ENCODE results near the gene C7orf57.

C7orf57 gene

GRCh38 chr7:48033922-48034321 is 1.4 kb upstream of the C7orf57 start:
- TF ChIP-seq CTCF (conservative IDR thresholded peaks at IDR 0.05; ENCODE audit: low read depth, low read length), result no peak
- H3K4me1 ChIP-seq (ENCODE audit: low read depth, poor library complexity, severe bottlenecking), result peaks cover 3% of the 10 kb centered on the region
- H3K36me3 ChIP-seq (ENCODE audit: insufficient read depth), result no peaks in the 10 kb centered on the region
- no peak overlapping the region for H3K27ac ChIP-seq
- H3K79me2 ChIP-seq (ENCODE audit: insufficient read depth, low read depth), result no peaks in the 10 kb centered on the region
- no peaks in the 10 kb centered on the region for H4K20me1 ChIP-seq (ENCODE audit: insufficient read depth)
- H2AFZ ChIP-seq (ENCODE audit: low read depth), result no peak overlapping the region
- H3K4me2 ChIP-seq, result no peak overlapping the region
- no peak overlapping the region for H3K4me3 ChIP-seq (IDR thresholded peaks at IDR 0.05; ENCODE audit: insufficient read depth, low read depth, low read length)
- no peak overlapping the region for H3K9ac ChIP-seq
- no peaks in the 10 kb centered on the region for H3K27me3 ChIP-seq (ENCODE audit: insufficient read depth, low read depth)

GRCh38 chr7:48035967-48036478 is 680 bp downstream of the C7orf57 start:
- H3K4me1 ChIP-seq (ENCODE audit: low read depth, poor library complexity, severe bottlenecking), result peaks cover 3% of the 10 kb centered on the region
- H3K4me3 ChIP-seq (IDR thresholded peaks at IDR 0.05; ENCODE audit: insufficient read depth, low read depth, low read length), result peak overlapping the region; percentile 38
- H2AFZ ChIP-seq (ENCODE audit: low read depth), result peak overlapping the region; percentile 88
- H3K79me2 ChIP-seq (ENCODE audit: insufficient read depth, low read depth), result no peaks in the 10 kb centered on the region
- peak overlapping the region; percentile 63; the same call in 1 of the 2 replicates for H3K9ac ChIP-seq
- no peaks in the 10 kb centered on the region for H4K20me1 ChIP-seq (ENCODE audit: insufficient read depth)
- no peaks in the 10 kb centered on the region for H3K36me3 ChIP-seq (ENCODE audit: insufficient read depth)
- H3K4me2 ChIP-seq, result peak overlapping the region; percentile 79
- no peak overlapping the region for H3K27ac ChIP-seq
- H3K27me3 ChIP-seq (ENCODE audit: insufficient read depth, low read depth), result no peaks in the 10 kb centered on the region
- TF ChIP-seq CTCF (conservative IDR thresholded peaks at IDR 0.05; ENCODE audit: low read depth, low read length), result no peak

- Histone ChIP-seq H3K4me3 (IDR thresholded peaks at IDR 0.05; ENCODE audit: insufficient read depth, low read depth, low read length) (no peak overlapping the region), H3K36me3 (ENCODE audit: insufficient read depth) (no peaks in the 10 kb centered on the region), H4K20me1 (ENCODE audit: insufficient read depth) (no peaks in the 10 kb centered on the region), H3K9ac (no peak overlapping the region), H3K27ac (no peak overlapping the region), H3K4me1 (ENCODE audit: low read depth, poor library complexity, severe bottlenecking) (peaks cover 3% of the 10 kb centered on the region), H3K27me3 (ENCODE audit: insufficient read depth, low read depth) (no peaks in the 10 kb centered on the region), H2AFZ (ENCODE audit: low read depth) (no peak overlapping the region), H3K4me2 (no peak overlapping the region), H3K79me2 (ENCODE audit: insufficient read depth, low read depth) (no peaks in the 10 kb centered on the region)
- no peak for TF ChIP-seq CTCF (conservative IDR thresholded peaks at IDR 0.05; ENCODE audit: low read depth, low read length)
These were observed 3.6 kb downstream of the C7orf57 start for GRCh38 chr7:48038815-48039506.

GRCh38 chr7:48040944-48041652 is 5.8 kb downstream of the C7orf57 start:
- Histone ChIP-seq H3K4me2 (no peak overlapping the region), H3K36me3 (ENCODE audit: insufficient read depth) (no peaks in the 10 kb centered on the region), H3K4me3 (IDR thresholded peaks at IDR 0.05; ENCODE audit: insufficient read depth, low read depth, low read length) (no peak overlapping the region), H3K79me2 (ENCODE audit: insufficient read depth, low read depth) (no peaks in the 10 kb centered on the region), H3K4me1 (ENCODE audit: low read depth, poor library complexity, severe bottlenecking) (no peaks in the 10 kb centered on the region), H3K27me3 (ENCODE audit: insufficient read depth, low read depth) (no peaks in the 10 kb centered on the region), H3K27ac (no peak overlapping the region), H2AFZ (ENCODE audit: low read depth) (no peak overlapping the region), H4K20me1 (ENCODE audit: insufficient read depth) (no peaks in the 10 kb centered on the region), H3K9ac (no peak overlapping the region)
- TF ChIP-seq CTCF (conservative IDR thresholded peaks at IDR 0.05; ENCODE audit: low read depth, low read length), result no peak
